CMK (cell line): Measurements from ENCODE around the gene STOX2.
"Not testable (repeated sequence)": the region's sequence is repeated elsewhere in the genome, so short reads cannot be mapped to it uniquely, and the experiment has no call there.

Experiments
- DNase-seq: peaks from one replicate; pipeline ENCODE4 v3.0.0-alpha.2; 2010; ENCODE audit warnings: low read depth

STOX2 gene

GRCh38 chr4:183936574-183937345 lies 31.7 kb downstream of the STOX2 start:
- DNase-seq, result no peak

GRCh38 chr4:183940864-183941263 lies 35.8 kb downstream of the STOX2 start:
- DNase-seq, result peak; percentile 27

- DNase-seq, result no peak
Observed at GRCh38 chr4:183941964-183942363, 36.9 kb downstream of the STOX2 start.

- DNase-seq, result no peak
Observed at GRCh38 chr4:183945741-183946140, 40.6 kb downstream of the STOX2 start.

GRCh38 chr4:183950536-183950935 lies 45.4 kb downstream of the STOX2 start:
- no peak for DNase-seq

GRCh38 chr4:183952652-183953051 lies 47.5 kb downstream of the STOX2 start:
- not testable (repeated sequence) for DNase-seq

GRCh38 chr4:183959319-183960045 lies 54.4 kb downstream of the STOX2 start:
- DNase-seq, result no peak

GRCh38 chr4:183960046-183960420 lies 54.9 kb downstream of the STOX2 start:
- no peak for DNase-seq

GRCh38 chr4:183960962-183961541 lies 55.9 kb downstream of the STOX2 start:
- DNase-seq, result no peak

GRCh38 chr4:183961795-183962194 lies 56.7 kb downstream of the STOX2 start:
- no peak for DNase-seq

GRCh38 chr4:183962419-183962818 lies 57.3 kb downstream of the STOX2 start:
- no peak for DNase-seq

GRCh38 chr4:183966371-183966770 lies 61.3 kb downstream of the STOX2 start:
- no peak for DNase-seq

GRCh38 chr4:183967266-183967665 lies 62.2 kb downstream of the STOX2 start:
- DNase-seq, result no peak

GRCh38 chr4:183968502-183968901 lies 63.4 kb downstream of the STOX2 start:
- DNase-seq, result no peak

- DNase-seq, result no peak
Observed at GRCh38 chr4:183968931-183969330, 63.8 kb downstream of the STOX2 start.

- no peak for DNase-seq
Observed at GRCh38 chr4:183969596-183969995, 64.5 kb downstream of the STOX2 start.

- no peak for DNase-seq
Observed at GRCh38 chr4:183971929-183972490, 66.9 kb downstream of the STOX2 start.

- no peak for DNase-seq
Observed at GRCh38 chr4:183977707-183978106, 72.6 kb downstream of the STOX2 start.

GRCh38 chr4:183984566-183984965 lies 79.5 kb downstream of the STOX2 start:
- DNase-seq, result no peak

GRCh38 chr4:183985786-183986185 lies 80.7 kb downstream of the STOX2 start:
- DNase-seq, result no peak

GRCh38 chr4:183986291-183986970 lies 81.3 kb downstream of the STOX2 start:
- DNase-seq, result no peak
